NOMO-1 treated with DMSO at 0.1 percent for 48 hours (cell line): ENCODE data around the gene AGBL4.

Experiments
- DNase-seq: peaks from one replicate; lab custom pipeline; 2025; ENCODE audit not compliant: unreplicated experiment; lab: John Stamatoyannopoulos, UW

The AGBL4 gene

DNA sequence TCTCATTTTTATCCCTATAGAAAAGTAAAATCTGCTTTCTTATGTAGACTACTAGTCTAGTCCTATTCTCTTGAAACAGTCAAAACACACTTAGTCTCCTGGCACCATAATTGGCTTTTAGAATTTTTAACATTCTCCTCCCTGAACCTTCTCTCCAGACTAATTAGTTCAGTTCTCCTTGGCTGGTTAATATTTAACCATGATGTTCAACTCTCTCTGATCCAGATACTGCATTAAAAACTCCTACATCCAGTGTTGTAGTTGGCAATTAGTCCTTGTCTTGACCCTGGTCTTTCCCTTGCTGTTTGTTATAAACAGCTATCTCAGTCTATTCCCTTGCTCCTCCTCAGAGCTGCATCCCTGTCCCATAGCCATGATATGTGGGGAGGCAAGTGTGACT lies 824.2 kb downstream of the AGBL4 start:
- DNase-seq: no peak

DNA sequence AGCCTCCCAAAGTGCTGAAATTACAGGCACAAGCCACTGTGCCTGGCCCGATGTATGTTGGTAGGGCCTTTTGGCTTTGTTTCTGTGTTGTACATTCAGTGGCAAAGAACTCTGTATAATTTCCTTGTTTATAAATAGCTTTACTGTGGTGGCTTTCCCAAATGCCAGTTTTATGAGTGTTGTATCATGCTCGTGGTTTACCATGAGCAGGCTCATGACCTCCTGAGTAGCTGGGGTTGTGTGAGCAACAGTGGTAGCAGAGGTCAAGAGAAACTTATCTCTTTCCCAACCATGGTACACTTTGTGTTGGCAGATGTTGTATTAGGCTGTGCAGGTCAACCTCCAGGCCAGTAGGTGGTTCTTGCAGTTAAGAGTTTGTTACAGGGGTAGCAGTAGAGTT lies 826.7 kb downstream of the AGBL4 start:
- no peak for DNase-seq

- no peak for DNase-seq
Measured at GRCh38 chr1:49190138-49190537, 833.6 kb downstream of the AGBL4 start.

DNA sequence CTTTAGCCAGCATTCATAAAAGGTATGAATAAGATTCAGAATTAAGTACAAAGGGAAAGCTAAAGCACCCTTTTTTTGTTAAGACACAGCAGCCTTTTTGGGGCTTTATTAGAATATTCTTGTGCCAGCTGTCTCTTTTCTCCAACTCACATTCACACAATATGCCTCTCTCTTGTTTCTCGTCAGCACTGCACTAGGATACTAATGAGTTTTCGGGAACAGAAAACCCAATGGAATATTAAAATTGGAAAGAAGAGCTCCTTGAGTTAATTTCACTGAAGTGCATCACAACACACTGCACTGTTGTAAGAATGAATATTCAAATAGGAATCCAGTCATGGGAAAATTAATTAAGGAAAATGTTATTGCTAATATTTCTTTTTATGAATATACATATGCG lies 836.7 kb downstream of the AGBL4 start:
- DNase-seq: no peak

DNA sequence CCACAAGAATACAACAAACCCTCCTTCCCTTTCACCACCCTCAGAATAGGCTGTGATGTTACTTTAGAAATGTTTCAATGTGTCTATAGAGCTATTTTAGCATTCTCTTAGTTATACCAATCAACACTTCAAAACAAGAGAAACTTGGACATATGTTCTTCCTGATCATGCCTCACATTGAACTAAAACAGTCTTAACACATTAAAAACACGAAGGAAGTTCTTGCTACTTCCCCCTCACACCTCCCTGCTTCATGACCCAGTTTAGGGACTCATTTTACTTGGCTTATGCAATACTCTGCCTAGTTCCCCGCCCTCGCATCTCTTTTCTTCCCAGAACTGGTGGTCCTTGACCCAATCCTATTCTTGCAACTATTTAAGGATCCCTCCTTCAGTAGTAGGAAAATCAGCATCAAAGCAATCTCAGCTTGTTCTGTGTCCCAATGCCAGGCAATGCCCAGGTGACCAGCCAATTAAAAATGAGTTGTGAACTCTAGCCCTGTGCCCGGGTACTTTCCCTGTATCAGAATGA lies 838.2 kb downstream of the AGBL4 start:
- DNase-seq: no peak

- no peak for DNase-seq
Measured at GRCh38 chr1:49183489-49183888, 840.3 kb downstream of the AGBL4 start.

DNA sequence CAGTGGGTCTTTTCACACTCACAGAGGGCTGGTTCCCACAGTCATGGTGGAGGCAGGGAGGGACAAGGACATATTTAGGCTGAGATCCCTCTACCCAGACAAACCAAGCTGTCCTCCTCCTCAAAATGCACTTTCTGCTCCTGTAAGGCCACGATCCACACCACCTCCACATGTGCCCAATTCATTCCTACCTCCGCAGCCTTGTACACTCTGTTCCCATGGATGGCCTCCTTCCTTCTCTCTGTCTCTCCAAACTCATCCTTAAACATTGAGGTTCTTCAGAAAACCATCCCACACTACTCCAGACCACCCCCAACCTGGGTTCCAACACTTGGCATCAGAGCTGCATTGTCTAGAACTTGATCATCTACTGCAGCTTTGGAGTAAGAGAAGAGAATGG lies 842.7 kb downstream of the AGBL4 start:
- no peak for DNase-seq

DNA sequence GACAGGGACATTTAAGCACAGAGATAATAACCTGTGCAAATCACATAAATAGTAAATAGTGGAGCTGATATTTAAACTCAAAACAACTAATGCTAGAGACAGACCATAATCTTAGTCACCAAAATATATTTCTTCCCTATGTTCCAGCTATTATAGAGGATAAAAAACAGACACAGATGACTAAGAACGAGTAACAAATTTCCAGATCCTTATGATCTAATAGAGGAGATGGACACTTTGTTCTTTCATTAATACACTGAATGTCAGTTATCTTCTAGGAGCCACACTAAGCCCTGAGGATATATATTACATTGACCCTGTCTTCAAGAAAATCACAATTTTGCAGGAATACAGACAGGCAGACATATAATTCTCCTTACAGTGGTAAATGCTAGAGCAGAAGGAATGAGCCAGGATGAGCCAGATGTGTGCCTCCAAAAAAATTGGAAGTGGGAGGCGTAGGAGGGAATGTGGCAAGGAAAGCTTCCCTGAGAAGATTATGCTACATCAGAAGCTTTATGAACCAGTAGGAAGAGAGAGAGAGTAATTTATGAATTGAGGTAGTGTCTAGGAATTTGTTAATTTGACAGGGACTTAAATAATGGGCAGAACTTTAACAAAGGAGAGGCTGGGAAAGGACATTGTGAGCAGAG lies 851.7 kb downstream of the AGBL4 start:
- DNase-seq: no peak

DNA sequence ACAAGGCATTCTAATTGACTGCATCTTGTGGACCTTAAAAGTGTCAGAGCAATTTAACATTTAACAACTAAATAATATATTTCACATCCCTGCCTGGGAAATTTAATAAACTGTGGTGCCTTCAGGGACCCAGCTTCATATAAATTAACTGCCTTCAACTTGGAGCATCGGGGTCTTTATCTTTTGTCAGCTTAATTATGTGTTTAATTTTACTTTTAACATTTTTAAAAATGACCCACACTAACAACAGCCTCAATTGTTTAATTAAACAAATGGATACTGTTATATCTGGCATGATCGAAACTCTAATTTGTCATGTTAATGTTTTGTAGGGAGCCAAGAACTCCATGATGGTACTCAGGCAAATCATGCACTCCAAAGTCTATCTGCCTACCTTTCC lies 857.7 kb downstream of the AGBL4 start:
- no peak for DNase-seq

GRCh38 chr1:49163031-49163430 lies 860.7 kb downstream of the AGBL4 start:
- no peak for DNase-seq

DNA sequence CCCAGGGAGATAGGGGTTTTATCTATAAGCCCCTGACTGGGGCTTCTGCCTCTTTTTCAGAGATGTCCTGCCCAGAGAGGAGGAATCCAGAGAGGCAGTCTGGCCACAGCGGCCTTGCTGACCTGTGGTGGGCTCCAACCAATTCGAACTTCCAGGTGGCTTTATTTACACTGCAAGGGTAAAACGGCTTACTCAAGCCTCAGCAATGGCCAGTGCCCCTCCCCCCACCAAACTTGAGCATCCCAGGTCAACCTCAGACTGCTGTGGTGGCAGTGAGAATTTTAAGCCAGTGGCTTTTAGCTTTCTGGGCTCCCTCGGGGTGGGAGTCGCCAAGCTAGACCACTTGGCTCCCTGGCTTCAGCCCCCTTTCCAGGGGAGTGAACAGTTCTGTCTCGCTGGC lies 863.1 kb downstream of the AGBL4 start:
- no peak for DNase-seq

DNA sequence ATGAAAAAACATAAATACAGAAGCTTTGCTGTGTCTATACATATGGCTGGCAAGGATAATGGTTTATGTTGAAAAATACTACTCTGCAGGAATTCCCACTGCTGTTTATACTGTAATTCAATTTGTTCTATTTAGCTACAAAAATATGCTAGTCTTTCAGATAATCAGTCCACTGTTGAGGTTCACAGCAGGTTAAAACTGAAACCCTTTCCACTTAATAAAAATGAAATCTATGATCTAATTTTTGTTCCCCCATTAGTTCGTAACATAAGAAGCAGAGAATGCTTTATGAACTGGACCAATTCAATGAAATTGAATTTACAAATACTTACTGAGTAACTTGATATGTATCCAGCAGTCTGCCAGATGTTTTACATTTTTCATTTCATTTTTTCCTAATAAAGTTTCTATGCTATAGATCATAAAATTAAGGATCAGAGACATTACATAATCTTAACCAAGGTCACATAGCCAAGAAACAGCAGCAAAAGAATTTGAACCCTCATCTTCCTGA lies 887.0 kb downstream of the AGBL4 start:
- no peak for DNase-seq

DNA sequence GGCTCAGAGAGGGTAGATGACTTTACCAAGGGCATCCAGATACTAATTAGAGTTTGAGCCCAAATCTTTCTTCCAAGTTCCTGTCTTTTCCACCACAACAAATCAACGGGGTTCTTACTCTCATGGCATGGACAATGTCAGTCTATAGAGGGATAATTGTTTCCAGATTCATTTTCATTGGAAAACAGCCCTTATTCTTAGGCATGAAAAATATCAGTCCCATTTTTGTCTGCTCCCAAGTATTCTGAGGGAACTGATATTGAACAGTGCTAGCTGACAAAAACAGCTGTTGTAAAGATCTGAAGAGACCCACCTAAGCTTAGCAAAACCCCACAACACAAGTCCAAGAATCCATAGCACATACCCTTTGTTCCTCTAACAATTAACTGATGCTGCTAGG lies 898.0 kb downstream of the AGBL4 start:
- DNase-seq: no peak

- no peak for DNase-seq
Measured at GRCh38 chr1:49111931-49112330, 911.8 kb downstream of the AGBL4 start.

- no peak for DNase-seq
Measured at GRCh38 chr1:49106445-49106844, 917.3 kb downstream of the AGBL4 start.

- no peak for DNase-seq
Measured at GRCh38 chr1:49104575-49104974, 919.2 kb downstream of the AGBL4 start.

- DNase-seq: no peak
Measured at GRCh38 chr1:49102752-49103151, 921.0 kb downstream of the AGBL4 start.

DNA sequence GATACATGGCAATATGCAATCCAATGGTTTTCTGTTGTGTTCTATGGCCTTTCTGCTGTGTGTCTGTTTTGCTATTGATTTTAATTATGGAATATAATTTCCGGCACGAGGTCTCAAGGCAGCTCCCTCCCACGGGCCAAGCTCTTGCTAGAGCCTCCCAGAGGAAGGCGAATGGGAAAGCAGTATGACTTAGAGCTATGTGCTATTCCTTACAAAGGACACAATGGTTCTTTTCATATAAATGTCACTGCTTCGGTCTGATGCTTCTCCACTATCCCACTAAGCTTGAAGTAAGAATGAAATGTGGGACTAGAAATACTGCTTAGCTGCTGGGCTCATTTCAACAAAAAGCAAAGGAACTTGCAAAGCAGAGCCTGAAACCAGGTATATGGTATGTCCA lies 924.9 kb downstream of the AGBL4 start:
- DNase-seq: no peak

GRCh38 chr1:49086327-49086726 lies 937.4 kb downstream of the AGBL4 start:
- DNase-seq: no peak

DNA sequence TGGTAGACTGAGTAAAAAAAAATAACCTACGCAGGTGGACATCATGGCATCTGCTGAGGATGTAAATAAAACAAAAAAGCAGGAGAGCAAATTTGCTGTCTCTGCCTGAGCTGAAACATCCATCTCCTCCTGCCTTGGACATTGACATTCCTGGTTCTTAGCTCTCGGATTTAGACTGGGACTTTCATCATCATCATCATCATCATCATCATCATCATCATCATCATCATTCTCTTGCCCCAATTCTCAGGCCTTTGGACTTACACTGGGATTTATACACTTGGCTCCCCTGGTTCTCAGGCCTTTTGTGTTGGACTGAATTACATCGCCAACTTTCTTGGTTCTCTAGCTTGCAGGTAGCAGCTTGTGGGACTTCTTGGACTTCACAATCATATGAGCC lies 938.7 kb downstream of the AGBL4 start:
- DNase-seq: no peak

DNA sequence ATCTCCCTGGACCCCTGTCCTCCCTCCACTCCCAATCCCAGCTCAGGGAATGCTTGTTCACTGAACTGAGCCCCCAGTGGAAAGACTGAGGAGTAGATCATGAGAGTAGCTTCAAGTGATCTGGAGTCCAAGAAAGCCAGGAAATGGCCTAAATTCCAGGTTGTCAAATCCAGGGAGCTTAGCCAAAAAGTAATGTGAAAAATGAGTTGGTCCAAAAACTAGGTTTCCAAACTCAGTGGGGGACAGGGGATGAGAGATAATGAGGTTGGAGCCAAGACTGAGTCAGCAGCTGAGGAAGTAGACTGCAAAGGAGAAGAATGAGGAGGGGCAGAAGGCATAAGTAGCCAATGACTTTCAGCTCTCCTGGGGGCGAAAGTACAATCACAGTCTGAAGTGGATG lies 963.0 kb downstream of the AGBL4 start:
- no peak for DNase-seq

- no peak for DNase-seq
Measured at GRCh38 chr1:49059087-49059486, 964.7 kb downstream of the AGBL4 start.

DNA sequence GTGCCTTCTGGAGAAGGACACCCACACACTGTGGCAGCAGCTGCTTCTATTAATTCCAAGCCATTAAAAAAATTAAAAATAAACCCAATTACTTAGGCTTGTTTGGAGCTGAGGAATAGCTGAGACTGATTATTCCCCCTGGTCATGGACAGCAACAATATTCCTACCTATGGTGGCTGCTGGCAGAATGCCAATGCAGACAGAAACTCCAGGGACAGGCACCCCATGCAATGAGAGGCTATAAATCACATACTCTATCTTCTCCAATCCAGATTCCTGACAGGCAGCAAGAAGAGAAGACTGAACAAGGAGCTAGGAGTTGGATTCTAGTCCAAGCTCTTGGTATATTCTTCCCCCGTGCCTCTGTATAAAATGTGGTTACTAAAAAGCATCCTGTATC lies 971.7 kb downstream of the AGBL4 start:
- DNase-seq: no peak
